Hepatocyte (in vitro differentiated cells): ENCODE measurements around the gene RAB12. TPM values are rescaled to one million over a fixed set of nuclear protein-coding genes. Genes with fewer than 3 reads are reported as not detected.
"Not testable (repeated sequence)": the region's sequence is repeated elsewhere in the genome, so short reads cannot be mapped to it uniquely, and the experiment has no call there.

ENCODE experiments used
- DNase-seq: peaks from one replicate; pipeline ENCODE4 v3.0.0-alpha.2; 2016; ENCODE audit warnings: low spot score
- H2AFZ ChIP-seq: fragments of 200-600 bp; sonication (generic); 2 replicates; pipeline ENCODE4 v1.6.0; 2016; ENCODE audit warnings: antibody characterized with exemption, mild to moderate bottlenecking
- H3K27ac ChIP-seq: fragments of 200-600 bp; sonication (generic); 2 replicates; pipeline ENCODE4 v1.5.1; 2016; ENCODE audit warnings: mild to moderate bottlenecking
- H3K27me3 ChIP-seq: fragments of 200-600 bp; sonication (generic); 2 replicates; pipeline ENCODE4 v1.6.1; 2016
- H3K36me3 ChIP-seq: fragments of 200-600 bp; sonication (generic); replicated peaks from 2 replicates; pipeline ENCODE4 v1.5.1; 2016; ENCODE audit warnings: low read depth; ENCODE audit not compliant: insufficient read depth
- H3K4me1 ChIP-seq: fragments of 200-600 bp; sonication (generic); 2 replicates; pipeline ENCODE4 v1.5.1; 2016; ENCODE audit warnings: mild to moderate bottlenecking, moderate library complexity; ENCODE audit not compliant: insufficient read depth
- H3K4me2 ChIP-seq: fragments of 200-600 bp; sonication (generic); 2 replicates; pipeline ENCODE4 v1.6.0; 2016
- H3K4me3 ChIP-seq: fragments of 200-600 bp; sonication (generic); 2 replicates; pipeline ENCODE4 v1.5.1; 2016; ENCODE audit warnings: mild to moderate bottlenecking
- H3K79me2 ChIP-seq: fragments of 200-600 bp; sonication (generic); 2 replicates; pipeline ENCODE4 v1.6.0; 2017; ENCODE audit warnings: mild to moderate bottlenecking
- H3K9me2 ChIP-seq: fragments of 200-600 bp; sonication (generic); replicated peaks from 2 replicates; pipeline ENCODE4 v1.6.0; 2017; ENCODE audit warnings: mild to moderate bottlenecking; ENCODE audit not compliant: insufficient read depth
- H3K9me3 ChIP-seq: fragments of 200-600 bp; sonication (generic); 2 replicates; pipeline ENCODE4 v1.5.1; 2016; ENCODE audit warnings: low read depth, mild to moderate bottlenecking
- H4K20me1 ChIP-seq: fragments of 200-600 bp; sonication (generic); 2 replicates; pipeline ENCODE4 v1.6.0; 2016; ENCODE audit warnings: mild to moderate bottlenecking; ENCODE audit not compliant: insufficient read depth, poor library complexity, severe bottlenecking
- CTCF ChIP-seq: fragments of 200-600 bp; sonication (generic); IDR thresholded peaks from 2 replicates; pipeline ENCODE4 v1.5.1; 2016; ENCODE audit warnings: antibody characterized with exemption, mild to moderate bottlenecking; ENCODE audit not compliant: poor library complexity
- EZH2 ChIP-seq: fragments of 200-600 bp; sonication (generic); IDR thresholded peaks from 2 replicates; pipeline ENCODE4 v1.6.1; 2016; ENCODE audit warnings: antibody characterized with exemption, mild to moderate bottlenecking, borderline replicate concordance
- EZH2phosphoT487 ChIP-seq: fragments of 200-600 bp; sonication (generic); IDR thresholded peaks from one replicate; pipeline ENCODE4 v1.6.1; 2018; ENCODE audit warnings: antibody characterized with exemption, mild to moderate bottlenecking, low read depth, moderate library complexity; ENCODE audit not compliant: unreplicated experiment, severe bottlenecking
- WGBS: methylation state at CpG from one replicate; pipeline ENCODE4 v1.1.6; 2016; ENCODE audit warnings: low lambda C conversion rate; ENCODE audit errors: missing lambda C conversion rate; 5-methylcytosine and 5-hydroxymethylcytosine counted together
- polyA plus RNA-seq: library from polyadenylated mRNA; unstranded; fragments of >200 nt; fragmentation: Nextera tagmentation; extraction: Ambion mirVana; gene quantifications from 2 replicates; pipeline ENCODE4 v1.2.1, GENCODE V29; 2016
- total RNA-seq: library from RNA; depleted of rRNA; stranded (reverse); fragments of >200 nt; gene quantifications from 2 replicates; pipeline ENCODE4 v1.2.3, GENCODE V29; 2014

RAB12 gene
- total and polyA plus RNA-seq, 2 experiments from 2014 or later, result 4.7 to 33.2 TPM

DNA sequence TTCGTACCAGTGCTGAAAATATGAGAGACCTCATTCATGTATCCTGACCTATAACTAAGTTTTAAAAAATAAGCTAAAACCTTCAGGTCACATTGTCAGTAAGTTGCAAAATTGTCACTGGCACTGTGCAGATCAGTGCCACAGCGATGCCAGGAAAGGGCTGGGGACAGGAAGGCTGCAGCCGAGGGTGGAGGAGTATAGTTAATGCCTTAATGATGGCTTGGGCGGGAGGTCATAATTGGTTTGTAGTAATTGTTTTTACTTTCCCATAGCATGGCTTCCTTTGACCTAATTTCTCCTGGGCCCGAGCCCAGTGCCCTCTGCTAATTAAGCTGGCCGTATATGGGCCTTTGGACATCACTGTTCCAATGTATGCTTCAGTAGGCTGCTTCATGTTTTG lies 47.2 kb upstream of the RAB12 start:
- DNase-seq, result no peak
- H4K20me1 ChIP-seq, result no peaks in the 10 kb centered on the region
- no peaks in the 10 kb centered on the region for H3K79me2 ChIP-seq
- H3K4me3 ChIP-seq, result no peak overlapping the region
- H3K36me3 ChIP-seq, result no peaks in the 10 kb centered on the region
- no peaks in the 10 kb centered on the region for H3K9me3 ChIP-seq
- H3K4me2 ChIP-seq, result no peak overlapping the region
- H3K9me2 ChIP-seq, result no peaks in the 10 kb centered on the region
- no peaks in the 10 kb centered on the region for H3K27me3 ChIP-seq
- no peak overlapping the region for H3K27ac ChIP-seq
- no peaks in the 10 kb centered on the region for H3K4me1 ChIP-seq
- H2AFZ ChIP-seq, result no peak overlapping the region
- WGBS, result 91% methylated on average over 6 of the region's 6 CpGs
- TF ChIP-seq EZH2, result no peak
- TF ChIP-seq CTCF, result no peak
- TF ChIP-seq EZH2phosphoT487, result no peak

GRCh38 chr18:8562919-8563318 lies 46.3 kb upstream of the RAB12 start:
- no peak for TF ChIP-seq EZH2
- no peak for TF ChIP-seq EZH2phosphoT487
- TF ChIP-seq CTCF, result no peak
- Histone ChIP-seq H3K4me1 (no peaks in the 10 kb centered on the region), H3K9me2 (no peaks in the 10 kb centered on the region), H3K79me2 (no peaks in the 10 kb centered on the region), H3K4me2 (no peak overlapping the region), H3K9me3 (no peaks in the 10 kb centered on the region), H2AFZ (no peak overlapping the region), H4K20me1 (no peaks in the 10 kb centered on the region), H3K4me3 (no peak overlapping the region), H3K27me3 (no peaks in the 10 kb centered on the region), H3K36me3 (no peaks in the 10 kb centered on the region), H3K27ac (no peak overlapping the region)
- WGBS, result 46% methylated on average over 3 of the region's 3 CpGs
- no peak for DNase-seq

DNA sequence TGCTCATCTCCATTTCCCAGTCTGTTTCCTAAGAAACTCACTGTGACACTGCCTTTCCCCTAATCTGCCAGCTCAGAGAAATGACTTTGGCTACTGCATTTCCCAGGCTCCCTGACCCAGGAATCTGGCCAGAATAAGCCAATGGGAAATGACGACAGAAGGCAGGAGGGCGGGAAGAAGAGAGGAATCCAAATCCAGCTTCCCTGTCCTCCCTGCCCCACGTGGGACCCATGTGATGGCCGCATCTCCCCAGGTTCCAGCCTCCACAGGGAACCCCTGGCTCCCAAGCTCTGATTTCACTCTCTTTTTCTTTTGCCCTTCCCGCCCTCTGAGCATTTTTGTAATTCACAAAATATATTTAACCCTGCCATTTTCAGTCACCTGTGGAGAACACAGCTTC lies 37.8 kb upstream of the RAB12 start:
- Histone ChIP-seq H3K27ac (no peak overlapping the region), H2AFZ (no peak overlapping the region), H3K79me2 (no peaks in the 10 kb centered on the region), H3K9me3 (no peaks in the 10 kb centered on the region), H3K4me2 (no peak overlapping the region), H3K9me2 (no peaks in the 10 kb centered on the region), H3K36me3 (no peaks in the 10 kb centered on the region), H3K4me1 (no peaks in the 10 kb centered on the region), H4K20me1 (no peaks in the 10 kb centered on the region), H3K27me3 (no peaks in the 10 kb centered on the region), H3K4me3 (no peak overlapping the region)
- no peak for DNase-seq
- WGBS, result 79% methylated on average over 5 of the region's 5 CpGs
- no peak for TF ChIP-seq EZH2phosphoT487
- TF ChIP-seq CTCF, result no peak
- no peak for TF ChIP-seq EZH2

GRCh38 chr18:8573766-8574165 lies 35.5 kb upstream of the RAB12 start:
- not testable (repeated sequence) for DNase-seq, H3K27ac ChIP-seq, H3K36me3 ChIP-seq, H4K20me1 ChIP-seq, H3K9me3 ChIP-seq, H3K9me2 ChIP-seq, H2AFZ ChIP-seq, H3K4me3 ChIP-seq, H3K4me2 ChIP-seq, H3K79me2 ChIP-seq, H3K27me3 ChIP-seq, H3K4me1 ChIP-seq
- WGBS, result 100% methylated on average over 1 of the region's 1 CpG
